NB4 (cell line): ENCODE data around the gene NTSR2.

Experiments used
- POLR2A ChIP-seq: IDR thresholded peaks from 2 replicates; pipeline ENCODE4 v1.6.1; 2011; ENCODE audit warnings: mild to moderate bottlenecking; ENCODE audit not compliant: insufficient read length; ENCODE audit errors: extremely low read depth
- TF ChIP-seq, protein P1 (sequence below): IDR thresholded peaks from one replicate; pipeline ENCODE4 v1.5.1; 2012; ENCODE audit warnings: low read depth, low read length

DNA sequence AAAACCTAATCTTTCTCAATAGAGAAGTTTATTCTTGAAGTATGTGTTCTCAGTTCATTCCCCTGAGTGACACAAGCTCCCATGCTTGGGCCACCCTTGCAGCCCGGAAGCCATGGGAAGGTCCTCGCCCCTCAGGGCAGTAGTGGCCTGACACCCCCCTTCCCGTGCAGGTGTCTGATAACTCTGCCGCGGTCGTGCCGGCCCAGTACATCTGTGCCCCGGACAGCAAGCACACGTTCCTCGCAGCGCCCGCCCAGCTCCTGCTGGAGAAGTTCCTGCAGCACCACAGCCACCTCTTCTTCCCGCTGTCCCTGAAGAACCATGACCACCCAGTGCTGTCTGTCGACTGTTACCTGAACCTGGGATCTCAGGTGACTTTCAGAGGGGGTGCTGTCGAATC, 32.4 kb downstream of the NTSR2 start:
- TF ChIP-seq, protein P1, sequence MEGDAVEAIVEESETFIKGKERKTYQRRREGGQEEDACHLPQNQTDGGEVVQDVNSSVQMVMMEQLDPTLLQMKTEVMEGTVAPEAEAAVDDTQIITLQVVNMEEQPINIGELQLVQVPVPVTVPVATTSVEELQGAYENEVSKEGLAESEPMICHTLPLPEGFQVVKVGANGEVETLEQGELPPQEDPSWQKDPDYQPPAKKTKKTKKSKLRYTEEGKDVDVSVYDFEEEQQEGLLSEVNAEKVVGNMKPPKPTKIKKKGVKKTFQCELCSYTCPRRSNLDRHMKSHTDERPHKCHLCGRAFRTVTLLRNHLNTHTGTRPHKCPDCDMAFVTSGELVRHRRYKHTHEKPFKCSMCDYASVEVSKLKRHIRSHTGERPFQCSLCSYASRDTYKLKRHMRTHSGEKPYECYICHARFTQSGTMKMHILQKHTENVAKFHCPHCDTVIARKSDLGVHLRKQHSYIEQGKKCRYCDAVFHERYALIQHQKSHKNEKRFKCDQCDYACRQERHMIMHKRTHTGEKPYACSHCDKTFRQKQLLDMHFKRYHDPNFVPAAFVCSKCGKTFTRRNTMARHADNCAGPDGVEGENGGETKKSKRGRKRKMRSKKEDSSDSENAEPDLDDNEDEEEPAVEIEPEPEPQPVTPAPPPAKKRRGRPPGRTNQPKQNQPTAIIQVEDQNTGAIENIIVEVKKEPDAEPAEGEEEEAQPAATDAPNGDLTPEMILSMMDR = no peak
- TF ChIP-seq POLR2A = no peak
